ENCODE measurements around the gene RERE. TPM values are rescaled to one million over a fixed set of nuclear protein-coding genes. Genes with fewer than 3 reads are reported as not detected.
A peak's percentile ranks its signal among the peaks of the same experiment; 100 is the strongest.
"Not testable (repeated sequence)": the region's sequence is repeated elsewhere in the genome, so short reads cannot be mapped to it uniquely, and the experiment has no call there.

The RERE gene
- total RNA-seq, 4 donors from 2014 or later: 118 to 244 (median 131) TPM

DNA sequence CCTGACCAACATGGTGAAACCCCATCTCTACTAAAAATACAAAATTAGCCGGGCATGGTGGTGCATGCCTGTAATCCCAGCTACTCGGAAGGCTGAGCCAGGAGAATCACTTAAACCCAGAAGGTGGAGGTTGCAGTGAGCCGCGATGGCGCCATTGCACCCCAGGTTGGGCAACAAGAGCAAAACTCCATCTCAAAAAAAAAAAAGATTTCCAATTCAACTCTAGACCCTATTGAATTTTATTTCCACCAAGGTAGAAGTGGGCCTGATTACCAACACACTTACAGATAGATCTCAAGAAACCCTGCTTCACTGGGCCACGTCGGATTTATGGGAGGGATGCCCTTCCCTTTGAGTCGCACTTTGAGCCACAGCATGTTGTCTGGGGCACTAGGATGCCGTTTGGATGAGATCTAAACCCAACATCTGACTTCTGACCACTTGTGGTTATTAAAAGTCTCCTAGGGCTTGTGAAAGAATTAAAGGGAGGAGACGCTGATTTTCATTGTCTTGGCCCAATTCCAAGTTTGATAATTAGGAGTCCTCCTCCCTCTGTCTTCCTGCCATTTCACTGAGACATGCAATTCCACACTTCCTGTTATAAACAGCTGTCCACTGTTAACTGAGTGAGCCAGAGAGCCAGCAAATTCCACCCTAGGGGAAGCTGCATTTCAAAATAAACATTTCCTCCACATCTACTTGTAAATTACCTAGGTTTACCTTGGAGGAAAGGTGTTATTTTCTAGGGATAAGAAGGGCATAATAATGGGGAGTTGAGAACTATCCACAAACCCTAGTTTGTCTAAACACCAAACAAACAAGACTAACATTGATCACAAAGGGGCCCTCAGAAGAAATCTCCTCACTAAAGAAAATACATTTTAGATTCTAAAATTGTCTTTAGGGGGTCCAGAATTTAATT, 5.2 kb upstream of the RERE start:
- peaks cover 19 to 22% of the 10 kb centered on the region in 2 donors for H3K4me1 ChIP-seq
- DNase-seq: peak in 1 of 2 donors; percentile 28
- 51 to 63% methylated on average over 10 of the region's 10 CpGs for WGBS, 2 donors
- no peaks in the 10 kb centered on the region for H3K27me3 ChIP-seq
- no peaks in the 10 kb centered on the region for H3K9me3 ChIP-seq
- intact Hi-C loops (cut with DNase I): no loop called here
- no peaks in the 10 kb centered on the region for H3K36me3 ChIP-seq
- TF ChIP-seq, protein P1, sequence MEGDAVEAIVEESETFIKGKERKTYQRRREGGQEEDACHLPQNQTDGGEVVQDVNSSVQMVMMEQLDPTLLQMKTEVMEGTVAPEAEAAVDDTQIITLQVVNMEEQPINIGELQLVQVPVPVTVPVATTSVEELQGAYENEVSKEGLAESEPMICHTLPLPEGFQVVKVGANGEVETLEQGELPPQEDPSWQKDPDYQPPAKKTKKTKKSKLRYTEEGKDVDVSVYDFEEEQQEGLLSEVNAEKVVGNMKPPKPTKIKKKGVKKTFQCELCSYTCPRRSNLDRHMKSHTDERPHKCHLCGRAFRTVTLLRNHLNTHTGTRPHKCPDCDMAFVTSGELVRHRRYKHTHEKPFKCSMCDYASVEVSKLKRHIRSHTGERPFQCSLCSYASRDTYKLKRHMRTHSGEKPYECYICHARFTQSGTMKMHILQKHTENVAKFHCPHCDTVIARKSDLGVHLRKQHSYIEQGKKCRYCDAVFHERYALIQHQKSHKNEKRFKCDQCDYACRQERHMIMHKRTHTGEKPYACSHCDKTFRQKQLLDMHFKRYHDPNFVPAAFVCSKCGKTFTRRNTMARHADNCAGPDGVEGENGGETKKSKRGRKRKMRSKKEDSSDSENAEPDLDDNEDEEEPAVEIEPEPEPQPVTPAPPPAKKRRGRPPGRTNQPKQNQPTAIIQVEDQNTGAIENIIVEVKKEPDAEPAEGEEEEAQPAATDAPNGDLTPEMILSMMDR (IDR thresholded peaks at IDR 0.05): no peak
- no peak for TF ChIP-seq POLR2A (IDR thresholded peaks at IDR 0.05)
- no peak overlapping the region for H3K4me3 ChIP-seq (replicated peaks in 1 of 3)
- peak overlapping the region; percentile 26 to 61 (median 42) for H3K27ac ChIP-seq

DNA sequence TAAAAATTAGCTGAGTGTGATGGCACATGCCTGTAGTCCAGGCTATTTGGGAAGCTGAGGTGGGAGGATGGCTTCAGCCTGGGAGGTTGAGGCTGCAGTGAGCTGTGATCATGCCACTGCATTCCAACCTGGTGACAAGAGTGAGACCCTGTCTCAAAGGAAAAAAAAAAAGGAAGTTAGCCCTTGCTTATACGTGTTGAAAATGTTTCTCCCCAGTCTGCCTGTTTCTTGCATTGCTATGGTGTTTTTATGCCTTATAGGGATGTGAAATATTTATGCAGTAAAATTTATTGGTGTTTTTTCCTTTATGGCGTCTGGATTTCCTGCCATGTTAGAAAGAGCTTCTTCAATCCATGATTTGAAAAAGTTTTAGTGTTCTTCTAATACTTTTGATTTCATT, 3.6 kb upstream of the RERE start:
- H3K4me3 ChIP-seq (replicated peaks in 1 of 3): no peak overlapping the region
- H3K9me3 ChIP-seq: no peaks in the 10 kb centered on the region
- peaks cover 19 to 24% of the 10 kb centered on the region in 2 donors for H3K4me1 ChIP-seq
- H3K27me3 ChIP-seq: no peaks in the 10 kb centered on the region
- intact Hi-C loops (cut with DNase I): no loop called here
- peak overlapping the region in 1 of 3 donors; percentile 61 for H3K27ac ChIP-seq
- WGBS, 2 donors: 63 to 69% methylated on average over 2 of the region's 2 CpGs
- DNase-seq: no peak
- H3K36me3 ChIP-seq: no peaks in the 10 kb centered on the region
- TF ChIP-seq POLR2A (IDR thresholded peaks at IDR 0.05): no peak
- TF ChIP-seq, protein P1 (IDR thresholded peaks at IDR 0.05): no peak

DNA sequence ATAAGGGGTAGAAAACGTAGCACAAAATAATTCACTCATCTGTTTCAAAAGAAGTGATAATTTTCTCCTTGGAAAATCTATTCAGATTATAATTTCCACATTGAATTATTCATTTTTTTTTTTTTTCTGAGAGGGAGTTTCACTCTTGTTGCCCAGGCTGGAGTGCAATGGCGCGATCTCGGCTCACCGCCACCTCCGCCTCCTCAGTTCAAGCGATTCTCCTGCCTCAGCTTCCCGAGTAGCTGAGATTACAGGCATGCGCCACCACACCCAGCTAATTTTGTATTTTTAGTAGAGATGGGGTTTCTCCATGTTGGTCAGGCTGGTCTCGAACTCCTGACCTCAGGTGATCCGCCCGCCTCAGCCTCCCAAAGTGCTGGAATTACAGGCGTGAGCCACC, 1.3 kb upstream of the RERE start:
- peaks cover 31 to 46% of the 10 kb centered on the region in 2 donors for H3K4me1 ChIP-seq
- DNase-seq; H3K4me3 ChIP-seq (replicated peaks in 1 of 3); H3K27me3 ChIP-seq; H3K36me3 ChIP-seq; H3K9me3 ChIP-seq; intact Hi-C loops (cut with DNase I): not testable (repeated sequence)
- 89 to 93% methylated on average over 13 of the region's 13 CpGs for WGBS, 2 donors
- peak overlapping the region in 2 of 3 donors; percentile 94 to 97 for H3K27ac ChIP-seq

DNA sequence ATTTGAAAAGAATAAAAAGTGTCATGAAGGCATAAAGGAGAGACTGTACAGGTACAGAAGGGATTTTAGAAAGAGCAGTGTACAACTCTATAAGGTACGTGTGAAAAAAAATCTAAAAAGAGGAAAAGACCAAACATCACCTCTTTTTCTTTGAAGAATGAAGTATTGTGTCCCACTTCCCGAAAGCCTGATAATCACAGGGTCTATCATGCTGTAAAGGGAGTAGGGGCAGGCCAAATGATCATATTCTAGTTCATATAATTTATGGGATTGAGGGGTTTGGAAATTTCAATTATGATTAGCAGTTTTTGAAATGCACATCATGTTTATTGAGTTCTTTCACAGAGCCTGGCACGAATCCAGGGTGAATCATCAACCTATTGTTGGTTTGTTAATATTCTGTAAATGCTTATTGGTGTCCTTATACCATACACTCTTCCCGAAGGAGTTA, 910 bp upstream of the RERE start:
- Histone ChIP-seq H3K27me3 (no peaks in the 10 kb centered on the region), H3K27ac (peak overlapping the region; percentile 93 to 97 (median 94)), H3K9me3 (no peaks in the 10 kb centered on the region), H3K4me3 (replicated peaks in 1 of 3) (peak overlapping the region in 2 of 3 donors; percentile 12 to 92), H3K4me1 (peaks cover 31 to 50% of the 10 kb centered on the region in 2 donors), H3K36me3 (no peaks in the 10 kb centered on the region)
- DNase-seq: peak in 1 of 2 donors; percentile 33
- intact Hi-C loops (cut with DNase I): no loop called here
- 24 to 29% methylated on average over 4 of the region's 4 CpGs for WGBS, 2 donors
- TF ChIP-seq POLR2A (IDR thresholded peaks at IDR 0.05): no peak
- TF ChIP-seq, protein P1 (IDR thresholded peaks at IDR 0.05): no peak

DNA sequence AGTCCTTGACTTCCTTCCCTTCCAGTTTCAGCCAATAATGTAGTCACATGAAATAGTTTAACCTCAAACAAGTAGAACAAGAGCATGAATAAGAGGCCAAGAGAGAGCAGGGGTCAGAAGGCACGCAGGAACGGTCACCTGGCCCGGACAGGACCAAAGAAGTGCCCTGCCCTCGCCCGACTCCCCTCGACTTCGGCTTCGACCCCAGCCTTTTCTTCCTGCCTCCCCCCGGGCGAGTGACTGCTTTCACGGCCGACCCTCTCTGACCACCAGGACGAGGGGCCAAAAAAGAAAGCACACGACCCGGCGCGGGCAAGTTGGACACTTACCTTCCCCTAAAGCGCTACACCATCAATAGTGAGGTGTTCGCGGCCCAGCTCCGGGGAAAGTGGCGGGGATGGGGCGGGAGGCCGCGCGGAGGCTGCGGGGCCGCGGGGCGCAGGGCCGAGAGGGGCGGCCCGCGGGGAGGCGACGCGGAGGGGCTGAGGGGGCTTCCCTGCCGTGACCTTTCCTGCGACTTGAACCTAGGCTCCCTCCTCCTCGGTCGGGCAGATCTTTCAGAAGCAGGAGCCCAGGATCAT, 519 bp downstream of the RERE start:
- TF ChIP-seq POLR2A (IDR thresholded peaks at IDR 0.05): peak in 1 of 2 donors; percentile 48
- TF ChIP-seq, protein P1 (IDR thresholded peaks at IDR 0.05): no peak
- Histone ChIP-seq H3K27ac (peak overlapping the region; percentile 77 to 97 (median 94)), H3K27me3 (no peaks in the 10 kb centered on the region), H3K4me3 (replicated peaks in 1 of 3) (peak overlapping the region; percentile 9 to 92 (median 58)), H3K9me3 (no peaks in the 10 kb centered on the region), H3K36me3 (no peaks in the 10 kb centered on the region), H3K4me1 (peaks cover 21 to 51% of the 10 kb centered on the region in 2 donors)
- peak; percentile 52 to 62 for DNase-seq
- WGBS, 2 donors: 0% methylated on average over 14 to 24 of the region's 41 CpGs
- intact Hi-C loops (cut with DNase I): no loop called here

Data from thyroid gland (tissue), 4 donors.